GM19023 (cell line): ENCODE results near the gene COL6A6.

Experiments used
- ATAC-seq: cut with Tn5 transposase; IDR thresholded peaks from one replicate; pipeline ENCODE4 v1.9.1; 2021; ENCODE audit warnings: mild to moderate bottlenecking, moderate library complexity; ENCODE audit not compliant: unreplicated experiment

COL6A6 gene, protein sequence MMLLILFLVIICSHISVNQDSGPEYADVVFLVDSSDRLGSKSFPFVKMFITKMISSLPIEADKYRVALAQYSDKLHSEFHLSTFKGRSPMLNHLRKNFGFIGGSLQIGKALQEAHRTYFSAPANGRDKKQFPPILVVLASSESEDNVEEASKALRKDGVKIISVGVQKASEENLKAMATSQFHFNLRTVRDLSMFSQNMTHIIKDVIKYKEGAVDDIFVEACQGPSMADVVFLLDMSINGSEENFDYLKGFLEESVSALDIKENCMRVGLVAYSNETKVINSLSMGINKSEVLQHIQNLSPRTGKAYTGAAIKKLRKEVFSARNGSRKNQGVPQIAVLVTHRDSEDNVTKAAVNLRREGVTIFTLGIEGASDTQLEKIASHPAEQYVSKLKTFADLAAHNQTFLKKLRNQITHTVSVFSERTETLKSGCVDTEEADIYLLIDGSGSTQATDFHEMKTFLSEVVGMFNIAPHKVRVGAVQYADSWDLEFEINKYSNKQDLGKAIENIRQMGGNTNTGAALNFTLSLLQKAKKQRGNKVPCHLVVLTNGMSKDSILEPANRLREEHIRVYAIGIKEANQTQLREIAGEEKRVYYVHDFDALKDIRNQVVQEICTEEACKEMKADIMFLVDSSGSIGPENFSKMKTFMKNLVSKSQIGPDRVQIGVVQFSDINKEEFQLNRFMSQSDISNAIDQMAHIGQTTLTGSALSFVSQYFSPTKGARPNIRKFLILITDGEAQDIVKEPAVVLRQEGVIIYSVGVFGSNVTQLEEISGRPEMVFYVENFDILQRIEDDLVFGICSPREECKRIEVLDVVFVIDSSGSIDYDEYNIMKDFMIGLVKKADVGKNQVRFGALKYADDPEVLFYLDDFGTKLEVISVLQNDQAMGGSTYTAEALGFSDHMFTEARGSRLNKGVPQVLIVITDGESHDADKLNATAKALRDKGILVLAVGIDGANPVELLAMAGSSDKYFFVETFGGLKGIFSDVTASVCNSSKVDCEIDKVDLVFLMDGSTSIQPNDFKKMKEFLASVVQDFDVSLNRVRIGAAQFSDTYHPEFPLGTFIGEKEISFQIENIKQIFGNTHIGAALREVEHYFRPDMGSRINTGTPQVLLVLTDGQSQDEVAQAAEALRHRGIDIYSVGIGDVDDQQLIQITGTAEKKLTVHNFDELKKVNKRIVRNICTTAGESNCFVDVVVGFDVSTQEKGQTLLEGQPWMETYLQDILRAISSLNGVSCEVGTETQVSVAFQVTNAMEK (N-terminal part only)

GRCh38 chr3:130516645-130517512 is at the start of gene COL6A6:
TSS of gene COL6A6 (plus strand) at chr3:130517177. CDS start at chr3:130560365, 43,188 bp downstream.
- no peak for ATAC-seq

- no peak for ATAC-seq
Measured at GRCh38 chr3:130468311-130468710, 48.7 kb upstream of the COL6A6 start.

- ATAC-seq: no peak
Measured at GRCh38 chr3:130470126-130470525, 46.9 kb upstream of the COL6A6 start.

DNA sequence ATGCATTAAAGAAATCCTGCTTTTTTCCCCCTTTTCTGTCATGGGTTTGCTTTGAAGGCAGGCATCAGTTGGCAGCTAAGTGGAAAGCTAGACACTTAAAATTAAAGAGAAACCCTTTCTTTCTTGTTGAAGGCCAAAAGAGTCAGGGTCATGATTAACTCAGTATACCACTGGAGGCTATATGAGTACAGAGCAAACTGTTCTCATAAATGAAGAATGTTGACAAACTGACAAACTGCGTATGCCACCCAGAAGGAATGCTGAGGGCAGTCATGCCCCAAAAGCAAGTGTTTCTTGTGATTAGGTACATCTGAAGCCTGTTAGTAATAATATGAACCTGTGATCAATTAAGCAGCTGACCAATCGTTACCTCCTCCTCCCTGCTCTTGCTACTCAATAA is 43.6 kb upstream of the COL6A6 start:
- ATAC-seq: no peak

DNA sequence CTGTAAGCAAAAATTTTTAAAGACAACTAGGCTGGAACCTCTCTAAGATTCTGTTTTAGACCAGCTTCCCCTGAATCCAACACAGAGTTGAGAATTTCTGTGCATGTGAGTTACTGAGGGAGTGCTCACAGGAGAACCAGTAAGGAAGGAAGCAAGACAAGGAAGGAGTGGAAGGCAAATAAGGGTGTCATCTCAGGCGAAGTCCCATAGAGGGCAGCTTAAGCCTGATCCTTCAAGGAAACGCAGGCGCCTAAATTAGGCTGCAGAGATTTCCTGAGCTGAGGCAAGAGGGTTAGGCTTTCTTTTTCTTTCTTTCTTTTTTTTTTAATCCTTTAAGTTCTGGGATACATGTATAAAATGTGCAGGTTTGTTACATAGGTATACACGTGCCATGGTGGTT is 36.2 kb upstream of the COL6A6 start:
- no peak for ATAC-seq

DNA sequence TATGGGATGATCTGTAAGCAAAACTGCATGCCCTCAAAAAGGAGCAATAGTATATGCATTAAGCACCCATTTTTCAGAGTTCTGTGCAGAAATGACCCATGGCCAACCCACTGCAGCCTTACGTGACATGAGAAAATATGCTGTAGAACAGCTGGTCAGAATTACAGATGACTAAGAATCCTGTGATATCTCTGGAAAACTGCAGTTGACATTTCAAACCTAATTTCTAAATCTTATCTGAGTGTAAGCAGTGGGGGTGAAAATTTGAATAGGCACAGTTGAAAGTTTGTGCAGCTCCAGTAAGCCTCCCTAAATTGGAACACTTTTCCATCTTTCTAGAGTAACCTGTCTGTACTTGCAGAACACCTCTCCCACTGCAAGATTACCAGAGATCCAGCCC is 28.7 kb upstream of the COL6A6 start:
- ATAC-seq: no peak

GRCh38 chr3:130488769-130489450 is 28.1 kb upstream of the COL6A6 start:
- no peak for ATAC-seq

DNA sequence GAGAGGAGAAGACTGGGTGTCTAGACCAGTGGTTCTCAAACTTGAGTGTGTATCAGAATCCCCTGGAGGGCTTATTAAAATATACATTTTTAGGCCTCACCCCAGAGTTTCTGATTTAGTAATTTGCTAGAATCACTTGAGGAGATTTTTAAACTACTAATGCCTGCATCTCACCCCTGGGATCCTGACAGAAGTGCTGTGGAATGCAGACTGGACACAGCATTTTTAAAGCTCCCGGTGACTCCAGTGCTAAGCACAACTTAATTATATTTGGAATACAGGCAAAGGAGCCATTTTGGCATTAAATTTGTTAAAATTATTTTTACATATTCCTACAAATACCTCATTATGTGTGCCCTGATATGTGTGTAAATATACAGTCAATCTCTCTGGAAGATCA is 26.7 kb upstream of the COL6A6 start:
- ATAC-seq: no peak

GRCh38 chr3:130491431-130491830 is 25.5 kb upstream of the COL6A6 start:
- no peak for ATAC-seq

GRCh38 chr3:130504701-130505100 is 12.3 kb upstream of the COL6A6 start:
- ATAC-seq: no peak

- ATAC-seq: no peak
Measured at GRCh38 chr3:130506031-130506430, 10.9 kb upstream of the COL6A6 start.

DNA sequence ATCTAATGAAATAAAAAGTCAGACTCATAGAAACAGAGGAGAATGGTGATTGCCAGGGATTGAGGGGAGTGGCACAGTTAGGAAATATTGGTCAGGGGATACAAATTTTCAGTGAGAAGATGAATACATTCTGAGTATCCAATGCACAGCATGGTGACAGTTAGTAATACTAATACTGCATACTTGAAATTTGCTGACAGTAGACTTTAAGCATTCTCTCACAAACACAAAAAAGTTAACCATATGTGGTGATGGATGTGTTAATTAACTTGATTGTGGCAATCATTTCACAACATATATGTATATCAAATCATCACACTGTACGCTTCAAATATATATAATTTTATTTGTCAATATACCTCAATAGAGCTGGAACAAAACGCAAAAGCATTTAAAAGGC is 9.2 kb upstream of the COL6A6 start:
- ATAC-seq: no peak

DNA sequence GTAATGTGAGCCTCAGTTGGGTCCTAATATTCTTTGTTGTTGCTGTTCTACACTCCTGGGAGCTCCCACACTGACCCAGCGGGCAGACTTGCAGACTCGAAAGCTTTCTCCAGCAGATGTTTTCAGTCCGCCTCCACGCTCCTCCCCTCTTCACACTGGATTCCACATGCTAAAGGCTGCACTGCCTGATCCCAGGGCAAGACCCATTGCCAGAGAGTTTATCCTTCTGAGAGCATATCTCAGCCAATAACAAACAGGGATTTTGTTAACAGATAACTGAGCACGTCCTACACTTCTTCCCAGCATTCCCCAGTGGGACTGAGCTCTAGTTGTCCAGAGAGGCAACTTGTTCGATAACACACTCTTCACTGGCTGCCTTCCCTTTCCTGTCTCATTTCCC is 8.0 kb upstream of the COL6A6 start:
- ATAC-seq: no peak

DNA sequence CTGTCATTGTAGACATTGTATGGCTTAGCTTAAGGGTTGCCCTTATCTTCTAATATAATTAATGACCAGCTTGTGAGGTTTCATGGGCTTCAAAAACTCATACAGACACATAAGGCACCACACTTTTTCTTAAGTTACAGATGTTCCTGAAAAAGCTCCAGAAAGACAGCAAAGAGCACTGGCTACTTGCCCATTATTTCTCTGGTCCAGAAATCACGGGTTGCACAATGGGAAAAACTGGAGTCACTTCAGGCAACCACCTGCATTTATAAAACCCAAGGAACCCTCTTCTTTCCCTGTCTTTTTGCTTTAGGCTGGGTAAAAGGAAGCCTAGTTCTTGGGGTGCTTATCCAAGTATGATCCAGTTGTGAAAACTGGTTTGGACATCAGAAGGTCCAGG is 2.3 kb upstream of the COL6A6 start:
- ATAC-seq: no peak

- no peak for ATAC-seq
Measured at GRCh38 chr3:130515755-130516154, 1.2 kb upstream of the COL6A6 start.

DNA sequence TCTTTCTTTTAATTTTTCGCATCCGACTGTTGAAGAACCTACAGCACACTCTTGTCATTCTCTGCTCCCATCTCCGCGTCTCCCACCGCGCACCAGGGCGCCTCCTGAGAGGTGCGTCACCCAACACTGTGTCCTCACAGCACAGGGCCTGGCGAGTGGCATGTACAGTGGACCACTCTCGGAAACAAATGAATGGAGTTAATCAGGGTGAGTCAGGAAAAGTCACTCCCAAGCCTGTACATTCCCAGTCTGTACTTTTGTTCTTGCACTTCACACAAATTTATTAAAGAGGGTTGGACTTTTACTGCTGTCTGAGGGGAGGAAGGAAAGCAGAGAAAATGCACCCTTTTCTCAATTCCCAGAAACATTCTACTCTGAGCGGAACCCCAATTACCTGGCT is 625 bp downstream of the COL6A6 start:
- ATAC-seq: no peak

DNA sequence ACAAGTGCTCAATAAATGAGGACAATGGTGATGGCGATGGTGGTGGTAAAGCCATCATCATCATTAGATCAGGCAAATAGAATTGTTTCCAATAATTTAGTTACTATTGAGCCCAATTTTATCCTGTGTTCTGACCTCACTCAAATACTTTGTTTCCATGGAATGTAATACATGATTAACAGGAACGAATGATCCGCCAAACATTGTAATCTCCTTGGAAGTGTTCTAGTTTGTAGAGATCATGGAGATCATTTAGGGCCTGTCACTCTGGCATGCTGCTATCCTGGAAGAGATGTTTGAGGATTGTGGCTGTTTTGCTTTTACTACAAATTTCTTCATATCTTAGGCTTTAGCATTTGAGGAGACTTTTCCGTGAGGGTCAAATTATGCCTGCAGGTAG is 2.8 kb downstream of the COL6A6 start:
- ATAC-seq: no peak

- no peak for ATAC-seq
Measured at GRCh38 chr3:130522399-130522798, 5.4 kb downstream of the COL6A6 start.

GRCh38 chr3:130527426-130527825 is 10.4 kb downstream of the COL6A6 start:
- no peak for ATAC-seq

- ATAC-seq: no peak
Measured at GRCh38 chr3:130528120-130528519, 11.1 kb downstream of the COL6A6 start.
